ENCODE measurements around the gene CLEC2D. TPM values are rescaled to one million over a fixed set of nuclear protein-coding genes. Genes with fewer than 3 reads are reported as not detected.

CLEC2D gene
- total and polyA plus RNA-seq, 7 experiments from 2014 or later, result 182 to 378 (median 323) TPM

GRCh38 chr12:9661720-9662119, 7.8 kb upstream of the CLEC2D start:
- Mint-ChIP-seq H3K27me3 (no peaks in the 10 kb centered on the region), H3K27ac (peak overlapping the region; percentile 65 to 99 (median 86)), H3K36me3 (peaks cover 16 to 84% (median 80%) of the 10 kb centered on the region in 5 donors), H3K4me3 (peak overlapping the region in 7 of 10 donors; percentile 46 to 98 (median 73)), H3K4me1 (peaks cover 71 to 99% (median 96%) of the 10 kb centered on the region in 7 donors), H3K9me3 (peaks cover 0 to 18% (median 9%) of the 10 kb centered on the region in 11 donors)
- Histone ChIP-seq H3K4me1 (ENCODE audit: control insufficient read depth in 2 of 2, insufficient read depth in 2 of 2, low read length in 2 of 2) (peaks cover 50 to 80% of the 10 kb centered on the region in 2 donors), H3K9me3 (ENCODE audit: control insufficient read depth in 2 of 3, low read length in 3 of 3) (no peaks in the 10 kb centered on the region), H3K36me3 (ENCODE audit: control insufficient read depth in 2 of 3, insufficient read depth in 3 of 3, low read length in 3 of 3) (peaks cover 27 to 42% (median 36%) of the 10 kb centered on the region in 3 experiments), H3K27ac (ENCODE audit: low read depth, low read length) (peak overlapping the region; percentile 75), H3K4me3 (ENCODE audit: low read length) (no peak overlapping the region), H3K27me3 (ENCODE audit: control insufficient read depth in 2 of 2, insufficient read depth in 2 of 2, low read length in 2 of 2) (no peaks in the 10 kb centered on the region)
- ChIA-PET POLR2A (interaction anchor here (0.6 to 25.5 kb wide), 11 partner anchors 3 to 206 kb away, joined by 3 to 784 read pairs (median 6); partner anchors contain the start of genes CD69 and CLEC2D), CTCF (interaction anchor here (0.8 to 1.7 kb wide), 9 partner anchors 9 to 87 kb away, joined by 3 to 7 read pairs (median 4); no protein-coding TSS in a partner anchor)
- DNase-seq, result no peak
- no peak for ATAC-seq
- intact Hi-C loops (cut with micrococcal nuclease), result loop anchor here in 1 of 2 donors (1.0 kb wide), 1 partner anchor 10 kb away; no protein-coding TSS in a partner anchor

- DNase-seq (no peak), ATAC-seq (peak; percentile 49)
- Histone ChIP-seq H3K36me3 (ENCODE audit: control insufficient read depth in 2 of 3, insufficient read depth in 3 of 3, low read length in 3 of 3) (peaks cover 24 to 42% (median 29%) of the 10 kb centered on the region in 3 experiments), H3K27ac (ENCODE audit: low read depth, low read length) (peak overlapping the region; percentile 75), H3K27me3 (ENCODE audit: control insufficient read depth in 2 of 2, insufficient read depth in 2 of 2, low read length in 2 of 2) (no peaks in the 10 kb centered on the region), H3K9me3 (ENCODE audit: control insufficient read depth in 2 of 3, low read length in 3 of 3) (no peaks in the 10 kb centered on the region), H3K4me3 (ENCODE audit: low read length) (peak overlapping the region; percentile 25), H3K4me1 (ENCODE audit: control insufficient read depth in 2 of 2, insufficient read depth in 2 of 2, low read length in 2 of 2) (peaks cover 42 to 73% of the 10 kb centered on the region in 2 donors)
- peaks cover 73 to 99% (median 94%) of the 10 kb centered on the region in 7 donors for H3K4me1 Mint-ChIP-seq
- H3K4me3 Mint-ChIP-seq, result peak overlapping the region; percentile 6 to 98 (median 60)
- CTCF ChIA-PET, result interaction anchor here (1.3 to 1.7 kb wide), 4 partner anchors 9 to 46 kb away, joined by 4 to 5 read pairs (median 4); no protein-coding TSS in a partner anchor
- intact Hi-C loops (cut with micrococcal nuclease), result no loop called here
- H3K9me3 Mint-ChIP-seq, result peaks cover 0 to 18% (median 9%) of the 10 kb centered on the region in 11 donors
- H3K27ac Mint-ChIP-seq, result peak overlapping the region; percentile 65 to 99 (median 86)
- POLR2A ChIA-PET, result interaction anchor here (0.7 to 25.5 kb wide), 9 partner anchors 2 to 205 kb away, joined by 3 to 784 read pairs (median 6); partner anchors contain the start of genes CD69 and CLEC2D
- H3K27me3 Mint-ChIP-seq, result no peaks in the 10 kb centered on the region
- H3K36me3 Mint-ChIP-seq, result peaks cover 19 to 84% (median 78%) of the 10 kb centered on the region in 5 donors
Measured at GRCh38 chr12:9662488-9662887, 7.0 kb upstream of the CLEC2D start.

- ChIA-PET POLR2A (interaction anchor here (2.5 to 25.5 kb wide), 7 partner anchors 13 to 93 kb away, joined by 7 to 784 read pairs (median 43); partner anchors contain the start of gene CD69), CTCF (interaction anchor here (1.3 to 2.4 kb wide), 3 partner anchors 13 to 34 kb away, joined by 4 to 8 read pairs (median 4); no protein-coding TSS in a partner anchor)
- peaks cover 0 to 7% (median 0%) of the 10 kb centered on the region in 3 experiments for H3K36me3 ChIP-seq (ENCODE audit: control insufficient read depth in 2 of 3, insufficient read depth in 3 of 3, low read length in 3 of 3)
- Mint-ChIP-seq H3K27me3 (peaks cover 0 to 8% (median 0%) of the 10 kb centered on the region in 5 donors), H3K4me1 (peaks cover 48 to 77% (median 73%) of the 10 kb centered on the region in 7 donors), H3K36me3 (peaks cover 16 to 69% (median 53%) of the 10 kb centered on the region in 5 donors), H3K4me3 (peak overlapping the region; percentile 77 to 99 (median 91)), H3K27ac (peak overlapping the region; percentile 90 to 99 (median 95)), H3K9me3 (peaks cover 0 to 6% (median 4%) of the 10 kb centered on the region in 11 donors)
- H3K27ac ChIP-seq (ENCODE audit: low read depth, low read length), result peak overlapping the region; percentile 83
- DNase-seq (no peak), ATAC-seq (no peak)
- H3K27me3 ChIP-seq (ENCODE audit: control insufficient read depth in 2 of 2, insufficient read depth in 2 of 2, low read length in 2 of 2), result no peaks in the 10 kb centered on the region
- H3K9me3 ChIP-seq (ENCODE audit: control insufficient read depth in 2 of 3, low read length in 3 of 3), result no peaks in the 10 kb centered on the region
- H3K4me1 ChIP-seq (ENCODE audit: control insufficient read depth in 2 of 2, insufficient read depth in 2 of 2, low read length in 2 of 2), result peaks cover 28 to 42% of the 10 kb centered on the region in 2 donors
- intact Hi-C loops (cut with micrococcal nuclease), result loop anchor here (1.0 to 2.0 kb wide), 2 partner anchors 7 to 127 kb away; no protein-coding TSS in a partner anchor
- peak overlapping the region; percentile 24 for H3K4me3 ChIP-seq (ENCODE audit: low read length)
Measured at GRCh38 chr12:9667403-9668160, 1.9 kb upstream of the CLEC2D start.

- intact Hi-C loops (cut with micrococcal nuclease), result loop anchor here (1.0 to 2.0 kb wide), 9 partner anchors 8 to 126 kb away; partner anchors contain the start of gene CD69 (in 1 of the 2)
- H3K36me3 ChIP-seq (ENCODE audit: control insufficient read depth in 2 of 3, insufficient read depth in 3 of 3, low read length in 3 of 3), result peaks cover 0 to 7% (median 0%) of the 10 kb centered on the region in 3 experiments
- no peak for ATAC-seq
- ChIA-PET POLR2A (interaction anchor here (1.0 to 25.5 kb wide), 9 partner anchors 14 to 92 kb away, joined by 3 to 784 read pairs (median 43); partner anchors contain the start of gene CD69), CTCF (interaction anchor here (0.7 to 1.9 kb wide), 6 partner anchors 8 to 39 kb away, joined by 3 to 12 read pairs (median 4); no protein-coding TSS in a partner anchor)
- H3K9me3 ChIP-seq (ENCODE audit: control insufficient read depth in 2 of 3, low read length in 3 of 3), result no peaks in the 10 kb centered on the region
- H3K27ac Mint-ChIP-seq, result peak overlapping the region; percentile 90 to 99 (median 95)
- no peaks in the 10 kb centered on the region for H3K27me3 ChIP-seq (ENCODE audit: control insufficient read depth in 2 of 2, insufficient read depth in 2 of 2, low read length in 2 of 2)
- peak overlapping the region; percentile 24 for H3K4me3 ChIP-seq (ENCODE audit: low read length)
- H3K9me3 Mint-ChIP-seq, result peaks cover 0 to 6% (median 4%) of the 10 kb centered on the region in 11 donors
- H3K27me3 Mint-ChIP-seq, result peaks cover 0 to 8% (median 0%) of the 10 kb centered on the region in 5 donors
- peaks cover 12 to 71% (median 49%) of the 10 kb centered on the region in 5 donors for H3K36me3 Mint-ChIP-seq
- H3K4me3 Mint-ChIP-seq, result peak overlapping the region; percentile 77 to 99 (median 92)
- H3K4me1 ChIP-seq (ENCODE audit: control insufficient read depth in 2 of 2, insufficient read depth in 2 of 2, low read length in 2 of 2), result peaks cover 20 to 35% of the 10 kb centered on the region in 2 donors
- peak overlapping the region; percentile 83 for H3K27ac ChIP-seq (ENCODE audit: low read depth, low read length)
- DNase-seq, result no peak
- H3K4me1 Mint-ChIP-seq, result peaks cover 48 to 77% (median 69%) of the 10 kb centered on the region in 7 donors
Measured at GRCh38 chr12:9668161-9669018, 1.1 kb upstream of the CLEC2D start.

GRCh38 chr12:9669019-9669326, 540 bp upstream of the CLEC2D start:
- peaks cover 0 to 7% (median 0%) of the 10 kb centered on the region in 3 experiments for H3K36me3 ChIP-seq (ENCODE audit: control insufficient read depth in 2 of 3, insufficient read depth in 3 of 3, low read length in 3 of 3)
- Mint-ChIP-seq H3K4me1 (peaks cover 44 to 76% (median 69%) of the 10 kb centered on the region in 7 donors), H3K27me3 (peaks cover 0 to 8% (median 0%) of the 10 kb centered on the region in 5 donors), H3K36me3 (peaks cover 8 to 73% (median 46%) of the 10 kb centered on the region in 5 donors), H3K9me3 (peaks cover 0 to 6% (median 2%) of the 10 kb centered on the region in 11 donors), H3K27ac (peak overlapping the region; percentile 90 to 99 (median 95)), H3K4me3 (peak overlapping the region; percentile 77 to 99 (median 92))
- POLR2A ChIA-PET, result interaction anchor here (0.6 to 25.5 kb wide), 15 partner anchors 13 to 276 kb away, joined by 3 to 784 read pairs (median 12); partner anchors contain the start of genes CD69 and CLEC2B
- H3K9me3 ChIP-seq (ENCODE audit: control insufficient read depth in 2 of 3, low read length in 3 of 3), result no peaks in the 10 kb centered on the region
- H3K4me1 ChIP-seq (ENCODE audit: control insufficient read depth in 2 of 2, insufficient read depth in 2 of 2, low read length in 2 of 2), result peaks cover 25 to 31% of the 10 kb centered on the region in 2 donors
- H3K27ac ChIP-seq (ENCODE audit: low read depth, low read length), result peak overlapping the region; percentile 83
- ATAC-seq, result no peak
- intact Hi-C loops (cut with micrococcal nuclease), result loop anchor here (1.0 to 2.0 kb wide), 8 partner anchors 9 to 126 kb away; partner anchors contain the start of gene CD69 (in 1 of the 2)
- peak overlapping the region; percentile 24 for H3K4me3 ChIP-seq (ENCODE audit: low read length)
- no peaks in the 10 kb centered on the region for H3K27me3 ChIP-seq (ENCODE audit: control insufficient read depth in 2 of 2, insufficient read depth in 2 of 2, low read length in 2 of 2)
- DNase-seq, result no peak
- CTCF ChIA-PET, result interaction anchor here (0.7 to 1.9 kb wide), 8 partner anchors 8 to 74 kb away, joined by 3 to 13 read pairs (median 6); no protein-coding TSS in a partner anchor

All from naive thymus-derived CD4-positive, alpha-beta T cell (primary cell).